ENCODE measurements around the gene DCUN1D1.

DCUN1D1 gene

GRCh38 chr3:182972387-182972786 is 8.0 kb downstream of the DCUN1D1 start:
- no peak for DNase-seq (ENCODE audit: low spot score)

- no peak for DNase-seq (ENCODE audit: low spot score)
Observed at GRCh38 chr3:182971637-182972036, 8.7 kb downstream of the DCUN1D1 start.

GRCh38 chr3:182970811-182971418 is 9.4 kb downstream of the DCUN1D1 start:
- DNase-seq (ENCODE audit: low spot score): no peak

DNA sequence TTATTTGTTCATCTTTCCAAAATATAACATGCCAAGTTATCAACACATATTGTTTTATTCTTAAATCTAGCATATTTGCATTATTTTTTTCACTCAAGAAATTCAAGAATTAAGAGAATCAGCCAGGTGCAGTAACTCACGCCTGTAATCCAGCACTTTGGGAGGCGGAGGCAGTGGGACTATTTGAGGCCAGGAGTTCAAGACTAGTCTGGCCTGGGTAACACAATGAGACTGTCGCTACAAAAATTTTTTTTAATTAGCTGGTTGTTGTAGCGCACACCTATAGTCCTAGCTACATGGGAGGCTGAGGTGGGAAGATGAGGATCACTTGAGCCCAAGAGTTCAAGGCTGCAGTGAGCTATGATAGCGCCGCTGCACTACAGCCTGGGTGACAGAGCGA is 10.5 kb downstream of the DCUN1D1 start:
- DNase-seq (ENCODE audit: low spot score): no peak

DNA sequence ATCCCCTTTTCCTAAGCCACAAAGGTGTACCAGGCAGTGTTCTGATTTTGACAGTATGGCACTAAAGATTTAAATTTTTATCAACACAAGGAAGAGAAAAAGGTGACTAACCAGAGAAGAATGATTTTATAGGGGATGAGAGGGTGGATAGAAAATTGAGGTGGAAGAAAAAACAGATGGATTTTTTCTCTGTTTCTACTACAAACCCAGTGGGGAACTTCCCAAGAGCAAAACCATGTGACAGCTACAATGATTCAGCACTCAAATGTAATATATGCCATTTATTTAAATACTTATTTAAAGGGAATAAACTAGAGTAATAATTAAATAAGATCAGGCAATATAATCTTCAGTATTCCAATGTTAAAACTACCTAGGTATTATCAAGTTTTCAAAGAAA is 11.1 kb downstream of the DCUN1D1 start:
- no peak for DNase-seq (ENCODE audit: low spot score)

- no peak for DNase-seq (ENCODE audit: low spot score)
Observed at GRCh38 chr3:182967218-182968204, 12.8 kb downstream of the DCUN1D1 start.

DNA sequence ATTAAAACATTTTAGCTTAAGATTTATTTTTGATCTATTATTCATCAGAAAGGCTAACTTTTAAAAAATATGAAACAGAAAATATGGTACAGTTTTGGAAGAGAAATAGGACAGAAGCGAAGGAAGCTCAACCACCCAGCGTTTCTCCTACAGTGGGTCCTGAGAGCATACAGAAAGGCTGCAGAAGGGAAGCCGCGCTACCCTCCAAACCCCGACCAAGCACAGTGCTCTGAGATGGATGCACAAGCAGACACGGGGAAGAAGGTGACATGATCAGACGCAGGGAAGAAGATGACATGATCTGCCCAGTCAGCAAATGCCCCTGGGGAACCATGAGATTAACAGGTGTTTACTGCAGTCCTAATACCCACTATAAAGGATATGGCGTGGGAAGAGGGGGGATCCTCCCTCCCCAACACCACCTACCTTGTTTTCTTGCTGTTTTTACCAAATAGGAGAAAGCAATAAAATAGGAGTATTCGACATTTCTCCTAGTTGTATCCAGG is 14.4 kb downstream of the DCUN1D1 start:
- DNase-seq (ENCODE audit: low spot score): no peak

DNA sequence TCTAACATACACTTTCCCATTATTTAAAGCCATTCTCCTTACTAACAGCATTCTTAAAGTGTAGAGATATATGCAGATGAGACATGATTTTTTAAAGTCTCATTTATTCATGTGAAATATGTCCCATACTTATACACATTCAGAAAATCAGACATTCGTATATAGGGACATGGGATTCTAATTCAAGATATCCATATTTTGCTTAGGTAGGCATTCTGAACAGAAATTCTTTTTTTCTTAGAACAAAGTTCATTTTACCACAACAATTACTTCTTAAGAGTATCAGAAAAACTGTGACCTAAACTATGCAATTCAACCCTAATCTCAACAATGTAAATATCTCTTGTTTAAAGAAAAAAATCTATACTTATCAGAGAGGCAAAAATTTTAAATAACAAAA is 16.2 kb downstream of the DCUN1D1 start:
- no peak for DNase-seq (ENCODE audit: low spot score)

- DNase-seq (ENCODE audit: low spot score): no peak
Observed at GRCh38 chr3:182962166-182962565, 18.2 kb downstream of the DCUN1D1 start.

DNA sequence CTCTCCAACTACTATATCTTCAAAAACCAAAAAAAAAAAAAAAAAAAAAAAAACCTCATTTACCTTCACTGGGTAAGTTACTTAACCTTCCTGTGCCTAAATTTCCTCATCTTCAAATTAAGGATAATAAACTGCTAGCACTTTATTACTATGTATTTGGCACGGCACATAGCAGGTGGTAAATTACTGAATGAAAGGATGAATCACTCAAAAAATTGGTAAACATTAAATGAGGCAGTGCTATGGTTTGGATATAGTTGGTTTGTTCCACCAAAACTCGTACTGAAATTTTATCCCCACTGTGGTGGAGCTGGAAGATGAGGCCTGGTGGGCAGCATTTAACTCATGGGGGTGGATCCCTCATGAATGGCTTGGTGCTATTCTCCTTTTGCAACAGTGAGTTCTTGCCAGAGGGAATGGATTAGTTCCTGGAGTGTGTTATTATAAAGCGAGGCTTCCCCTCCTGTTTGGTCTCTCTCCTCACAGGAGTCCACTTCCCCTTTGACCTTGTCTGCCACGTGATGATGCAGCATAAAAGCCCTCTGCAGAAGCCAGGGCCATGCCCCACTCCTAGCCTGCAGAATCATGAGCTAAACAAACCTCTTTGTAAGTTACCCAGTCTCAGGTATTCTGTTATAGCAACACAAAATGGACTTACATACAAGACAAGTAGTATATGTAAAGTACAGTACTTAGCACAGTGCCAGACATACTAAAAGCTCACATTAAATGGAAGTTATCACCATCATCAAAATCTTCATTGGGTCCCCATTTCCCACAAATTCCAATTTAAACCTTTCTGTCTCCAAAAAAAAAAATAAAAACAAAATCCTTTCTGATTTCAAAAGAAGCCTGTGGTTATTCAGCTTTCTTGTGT is 20.6 kb downstream of the DCUN1D1 start:
- no peak for DNase-seq (ENCODE audit: low spot score)

GRCh38 chr3:182957676-182958266 is 22.6 kb downstream of the DCUN1D1 start:
- DNase-seq (ENCODE audit: low spot score): no peak

- no peak for DNase-seq (ENCODE audit: low spot score)
Observed at GRCh38 chr3:182957226-182957625, 23.1 kb downstream of the DCUN1D1 start.

DNA sequence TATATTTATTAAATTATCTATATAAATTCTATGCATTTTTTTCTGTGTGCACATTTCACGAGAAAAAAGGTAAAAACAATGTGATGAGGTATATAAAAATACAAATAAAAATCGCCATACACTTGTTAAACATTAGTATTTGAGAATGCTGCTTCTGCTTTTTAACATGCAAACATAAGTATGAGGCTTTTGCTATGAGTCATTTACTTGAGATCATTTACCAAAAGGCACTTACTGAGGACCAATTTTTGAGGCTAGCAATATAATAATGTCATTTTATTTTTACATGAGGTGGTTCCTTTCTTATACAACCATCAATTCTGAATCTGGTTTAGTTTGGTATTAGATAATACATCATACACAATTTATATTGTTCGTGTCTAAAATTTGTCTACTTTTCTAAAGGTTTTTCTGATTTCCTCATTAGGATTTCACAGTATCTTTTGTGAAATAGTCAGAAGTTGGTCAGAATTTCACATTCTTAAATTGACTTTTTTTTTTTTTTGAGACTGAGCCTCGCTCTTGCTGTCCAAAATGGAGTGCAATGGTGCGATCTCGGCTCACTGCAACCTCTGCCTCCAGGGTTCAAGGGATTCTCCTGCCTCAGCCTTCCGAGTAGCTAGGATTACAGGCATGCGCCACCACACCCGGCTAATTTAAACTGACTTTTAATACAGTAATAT is 25.6 kb downstream of the DCUN1D1 start:
- DNase-seq (ENCODE audit: low spot score): no peak

DNA sequence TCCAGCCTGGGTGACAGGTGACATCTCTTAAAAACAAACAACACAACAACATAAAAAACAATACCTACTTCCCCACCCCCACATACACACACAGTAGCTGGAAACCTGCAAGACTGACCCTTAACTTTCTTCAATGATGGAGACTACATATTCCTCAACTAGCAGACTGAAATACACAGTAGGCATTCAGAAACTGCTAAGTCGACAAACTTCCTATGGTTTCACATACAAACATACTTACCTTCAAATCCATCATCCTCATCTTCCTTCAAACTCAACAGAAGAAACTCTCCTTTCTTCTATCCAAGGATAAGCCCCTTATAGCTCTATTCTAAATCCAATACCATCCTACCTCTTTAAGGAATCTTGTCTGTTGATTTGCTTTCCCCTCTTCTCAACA is 30.6 kb downstream of the DCUN1D1 start:
- DNase-seq (ENCODE audit: low spot score): no peak

GRCh38 chr3:182948305-182948704 is 32.0 kb downstream of the DCUN1D1 start:
- no peak for DNase-seq (ENCODE audit: low spot score)

- no peak for DNase-seq (ENCODE audit: low spot score)
Observed at GRCh38 chr3:182947888-182948287, 32.5 kb downstream of the DCUN1D1 start.

DNA sequence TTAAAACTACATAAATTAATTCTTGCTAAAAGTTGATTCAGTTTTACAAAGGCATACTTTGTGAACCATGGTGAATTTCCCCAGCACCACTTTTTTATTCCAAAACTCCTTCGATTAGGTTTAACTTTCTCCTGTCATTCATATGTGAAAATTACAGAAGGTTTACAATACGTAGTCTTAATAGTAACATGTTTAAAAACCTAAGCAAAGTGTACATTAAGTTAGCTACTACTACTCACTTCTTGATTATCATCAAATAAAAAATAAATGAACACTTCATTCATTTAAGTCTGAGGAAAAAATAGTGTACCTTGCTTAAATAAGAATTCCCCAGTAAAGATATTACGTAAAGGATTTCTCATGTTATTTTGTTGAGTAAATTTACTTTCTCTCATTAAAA is 38.6 kb downstream of the DCUN1D1 start:
- no peak for DNase-seq (ENCODE audit: low spot score)

DNA sequence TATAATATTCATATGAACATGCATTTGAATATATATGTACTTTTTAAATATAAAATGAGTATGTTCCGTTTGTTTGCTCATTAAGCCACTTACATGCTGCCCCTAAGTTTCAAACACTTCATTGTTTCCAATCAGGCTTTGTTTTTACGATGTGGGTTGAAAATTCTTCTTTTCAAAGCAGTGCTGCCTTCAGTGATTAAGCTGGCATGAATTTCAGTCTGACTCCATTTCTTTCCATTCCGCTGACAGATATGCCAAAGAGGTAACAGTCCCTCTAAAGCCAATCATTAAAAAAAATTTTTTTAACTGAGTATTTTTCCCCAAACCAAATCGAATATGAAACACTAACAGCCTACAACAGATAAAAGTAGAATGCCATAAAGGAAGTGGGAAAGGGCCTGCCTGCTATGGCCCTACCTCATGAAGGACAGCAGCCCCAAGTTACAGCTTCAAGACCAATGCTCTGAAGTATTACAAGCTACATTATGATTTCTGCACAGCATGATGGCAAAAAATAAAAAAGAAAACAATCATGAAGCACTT is 40.0 kb downstream of the DCUN1D1 start:
- no peak for DNase-seq (ENCODE audit: low spot score)

GRCh38 chr3:182937293-182938051 is 42.9 kb downstream of the DCUN1D1 start:
- DNase-seq (ENCODE audit: low spot score): no peak

DNA sequence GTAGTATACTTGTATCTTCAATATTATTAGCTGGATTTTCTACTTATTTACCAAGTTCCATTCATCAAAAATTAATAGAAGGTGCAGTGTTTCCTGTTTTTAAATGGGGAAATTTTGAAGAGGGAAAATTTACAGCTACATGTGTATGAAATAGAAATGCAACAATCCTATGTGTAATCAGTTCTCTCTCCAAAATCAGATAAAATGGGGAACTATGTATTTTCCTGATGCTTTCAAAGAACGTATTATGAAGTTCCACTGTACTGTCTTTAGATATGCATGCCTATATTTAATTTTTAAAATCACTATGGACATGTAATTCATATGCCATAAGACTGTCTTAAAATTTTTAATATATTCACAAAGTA is 43.4 kb downstream of the DCUN1D1 start:
- no peak for DNase-seq (ENCODE audit: low spot score)

Measured in SK-N-DZ (cell line).